K562 (cell line): ENCODE measurements around the gene SEC63.
"Not testable (repeated sequence)": the region's sequence is repeated elsewhere in the genome, so short reads cannot be mapped to it uniquely, and the experiment has no call there.

Source experiments
- ARID2 ChIP-seq: fragments of 450-650 bp; IDR thresholded peaks from 2 replicates; pipeline ENCODE4 v1.6.1; 2017; ENCODE audit warnings: antibody characterized with exemption, mild to moderate bottlenecking
- FOXM1 ChIP-seq, 2 experiments: fragments of 450-650 bp in 1 of 2; sonication (generic) in 1 of 2; formaldehyde crosslinking in 1 of 2; IDR thresholded peaks; 2 replicates each; pipeline versions ENCODE4 v1.6.1 to v1.9.0; 2017 to 2022; ENCODE audit warnings: low read depth in 2 of 2, mild to moderate bottlenecking in 2 of 2, missing genetic modification reagents in 1 of 2, moderate library complexity in 1 of 2
- KDM5B ChIP-seq: fragments of 200-600 bp; sonication (generic); IDR thresholded peaks from 2 replicates; pipeline ENCODE4 v1.6.1; 2012; ENCODE audit warnings: low read depth, mild to moderate bottlenecking, moderate library complexity, low read length, control low read depth, inconsistent platforms; ENCODE audit not compliant: insufficient replicate concordance
- MCM2 ChIP-seq: fragments of 450-650 bp; IDR thresholded peaks from 2 replicates; pipeline ENCODE4 v1.6.1; 2017; ENCODE audit warnings: low read depth, mild to moderate bottlenecking
- NONO ChIP-seq, 2 experiments: fragments of 200-400 bp in 1 of 2; fragments of 450-650 bp in 1 of 2; formaldehyde crosslinking in 1 of 2; IDR thresholded peaks; 2 replicates each; pipeline ENCODE4 v1.6.1; 2017; ENCODE audit warnings: low read depth in 2 of 2, mild to moderate bottlenecking in 2 of 2, moderate library complexity in 2 of 2, low read length in 1 of 2
- SMARCB1 ChIP-seq: IDR thresholded peaks from 2 replicates; pipeline ENCODE4 v1.6.1; 2011; ENCODE audit warnings: improper control_type of control experiment, low read depth; ENCODE audit not compliant: insufficient read length
- SP2 ChIP-seq: IDR thresholded peaks from 2 replicates; pipeline ENCODE4 v1.6.1; 2011; ENCODE audit warnings: mild to moderate bottlenecking, low read depth, low read length, moderate library complexity; ENCODE audit not compliant: poor library complexity, severe bottlenecking; ENCODE audit errors: extremely low read depth
- SPI1 ChIP-seq: IDR thresholded peaks from 2 replicates; pipeline ENCODE4 v1.6.1; 2011; ENCODE audit warnings: low read depth, low read length, control low read depth, borderline replicate concordance
- TBL1XR1 ChIP-seq, 2 experiments: IDR thresholded peaks; 2 replicates each; pipeline ENCODE4 v1.6.1; 2012; ENCODE audit warnings: improper control_type of control experiment in 2 of 2, low read length in 2 of 2, mild to moderate bottlenecking in 1 of 2
- ZNF232 ChIP-seq: sonication (generic); formaldehyde crosslinking; IDR thresholded peaks from 2 replicates; pipeline ENCODE4 v1.8.0; 2022; ENCODE audit warnings: mild to moderate bottlenecking, missing genetic modification reagents
- TF ChIP-seq, protein P1 (sequence below): sonication (generic); formaldehyde crosslinking; IDR thresholded peaks from 2 replicates; pipeline ENCODE4 v1.9.0; 2022; ENCODE audit warnings: mild to moderate bottlenecking, missing genetic modification reagents
- TF ChIP-seq, protein P2 (sequence below), 3 experiments: IDR thresholded peaks in 2 of 3; conservative IDR thresholded peaks in 1 of 3; 2 replicates each; pipeline ENCODE4 v1.5.1; 2011 to 2012; ENCODE audit warnings: low read length in 3 of 3, mild to moderate bottlenecking in 3 of 3, control low read depth in 2 of 3, improper control_type of control experiment in 1 of 3, inconsistent platforms in 1 of 3, low read depth in 1 of 3, mixed read lengths in 1 of 3, moderate library complexity in 1 of 3; ENCODE audit not compliant: insufficient read depth in 2 of 3
- TF ChIP-seq, protein P3 (sequence below): fragments of 250-450 bp; sonication (Bioruptor Pico); IDR thresholded peaks from 2 replicates; pipeline ENCODE4 v1.8.0; 2021; ENCODE audit warnings: moderate library complexity, mild to moderate bottlenecking, inconsistent platforms

DNA sequence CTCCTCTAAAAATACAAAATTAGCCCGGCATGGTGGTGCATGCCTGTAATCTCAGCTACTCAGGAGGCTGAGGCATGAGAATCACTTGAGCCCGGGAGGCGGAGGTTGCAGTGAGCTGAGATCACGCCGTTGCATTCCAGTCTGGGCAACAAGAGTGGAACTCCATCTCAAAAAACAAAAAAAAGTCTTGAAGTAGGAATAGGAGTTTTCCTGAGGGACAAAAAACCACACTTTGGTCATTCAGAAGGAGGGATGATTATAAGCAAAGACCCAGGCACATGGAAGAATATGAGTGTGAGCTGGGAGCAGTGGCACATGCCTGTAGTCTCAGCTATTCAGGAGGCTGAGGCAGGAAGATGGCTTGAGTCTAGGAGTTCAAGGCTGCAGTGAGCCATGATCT lies 42.3 kb upstream of the SEC63 start:
- not testable (repeated sequence) for TF ChIP-seq MCM2; TBL1XR1 (IDR thresholded peaks at IDR 0.05; ENCODE audit: low read length in 2 of 2); SPI1; NONO (IDR thresholded peaks at IDR 0.05; ENCODE audit: low read depth in 2 of 2, low read length in 1 of 2); FOXM1 (IDR thresholded peaks at IDR 0.05; ENCODE audit: low read depth); FOXM1 (CRISPR knock-in tag; IDR thresholded peaks at IDR 0.05; ENCODE audit: low read depth); KDM5B; SP2; ARID2; SMARCB1; ZNF232 (CRISPR knock-in tag)
- TF ChIP-seq, protein P1, sequence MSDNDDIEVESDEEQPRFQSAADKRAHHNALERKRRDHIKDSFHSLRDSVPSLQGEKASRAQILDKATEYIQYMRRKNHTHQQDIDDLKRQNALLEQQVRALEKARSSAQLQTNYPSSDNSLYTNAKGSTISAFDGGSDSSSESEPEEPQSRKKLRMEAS (CRISPR knock-in tag): not testable (repeated sequence)
- TF ChIP-seq, protein P2, sequence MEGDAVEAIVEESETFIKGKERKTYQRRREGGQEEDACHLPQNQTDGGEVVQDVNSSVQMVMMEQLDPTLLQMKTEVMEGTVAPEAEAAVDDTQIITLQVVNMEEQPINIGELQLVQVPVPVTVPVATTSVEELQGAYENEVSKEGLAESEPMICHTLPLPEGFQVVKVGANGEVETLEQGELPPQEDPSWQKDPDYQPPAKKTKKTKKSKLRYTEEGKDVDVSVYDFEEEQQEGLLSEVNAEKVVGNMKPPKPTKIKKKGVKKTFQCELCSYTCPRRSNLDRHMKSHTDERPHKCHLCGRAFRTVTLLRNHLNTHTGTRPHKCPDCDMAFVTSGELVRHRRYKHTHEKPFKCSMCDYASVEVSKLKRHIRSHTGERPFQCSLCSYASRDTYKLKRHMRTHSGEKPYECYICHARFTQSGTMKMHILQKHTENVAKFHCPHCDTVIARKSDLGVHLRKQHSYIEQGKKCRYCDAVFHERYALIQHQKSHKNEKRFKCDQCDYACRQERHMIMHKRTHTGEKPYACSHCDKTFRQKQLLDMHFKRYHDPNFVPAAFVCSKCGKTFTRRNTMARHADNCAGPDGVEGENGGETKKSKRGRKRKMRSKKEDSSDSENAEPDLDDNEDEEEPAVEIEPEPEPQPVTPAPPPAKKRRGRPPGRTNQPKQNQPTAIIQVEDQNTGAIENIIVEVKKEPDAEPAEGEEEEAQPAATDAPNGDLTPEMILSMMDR (IDR thresholded peaks at IDR 0.05 in 2 of 3, conservative IDR thresholded peaks at IDR 0.05 in 1 of 3; ENCODE audit: insufficient read depth in 2 of 3, low read depth in 1 of 3, low read length in 3 of 3): not testable (repeated sequence)
- TF ChIP-seq, protein P3, sequence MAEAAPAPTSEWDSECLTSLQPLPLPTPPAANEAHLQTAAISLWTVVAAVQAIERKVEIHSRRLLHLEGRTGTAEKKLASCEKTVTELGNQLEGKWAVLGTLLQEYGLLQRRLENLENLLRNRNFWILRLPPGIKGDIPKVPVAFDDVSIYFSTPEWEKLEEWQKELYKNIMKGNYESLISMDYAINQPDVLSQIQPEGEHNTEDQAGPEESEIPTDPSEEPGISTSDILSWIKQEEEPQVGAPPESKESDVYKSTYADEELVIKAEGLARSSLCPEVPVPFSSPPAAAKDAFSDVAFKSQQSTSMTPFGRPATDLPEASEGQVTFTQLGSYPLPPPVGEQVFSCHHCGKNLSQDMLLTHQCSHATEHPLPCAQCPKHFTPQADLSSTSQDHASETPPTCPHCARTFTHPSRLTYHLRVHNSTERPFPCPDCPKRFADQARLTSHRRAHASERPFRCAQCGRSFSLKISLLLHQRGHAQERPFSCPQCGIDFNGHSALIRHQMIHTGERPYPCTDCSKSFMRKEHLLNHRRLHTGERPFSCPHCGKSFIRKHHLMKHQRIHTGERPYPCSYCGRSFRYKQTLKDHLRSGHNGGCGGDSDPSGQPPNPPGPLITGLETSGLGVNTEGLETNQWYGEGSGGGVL (CRISPR knock-in tag): not testable (repeated sequence)
